ENCODE data around the gene RNF166.

The RNF166 gene

DNA sequence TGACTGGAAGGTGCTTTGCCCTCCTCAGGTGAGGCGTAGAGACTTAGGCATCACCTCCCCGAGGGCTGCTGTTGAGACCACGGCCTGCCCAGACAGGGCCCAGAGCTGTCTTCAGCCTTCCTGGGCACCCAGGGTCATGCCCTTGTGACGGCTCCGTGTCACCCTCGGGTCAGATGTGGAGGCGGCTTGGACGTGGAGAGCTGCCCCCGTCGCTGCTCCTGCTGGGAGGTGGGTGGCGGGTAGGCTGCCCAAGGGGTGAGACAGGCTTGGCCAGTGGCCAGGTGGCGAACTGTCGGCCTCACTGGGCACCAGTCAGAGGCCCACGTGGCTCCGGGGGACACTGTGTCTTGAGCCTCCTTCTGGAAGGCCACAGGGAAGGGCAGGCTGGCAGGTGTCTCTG is 11.0 kb downstream of the RNF166 start:
- in situ Hi-C loops (cut with HindIII; ENCODE audit: low sequenced_read_pairs), result no loop called here

DNA sequence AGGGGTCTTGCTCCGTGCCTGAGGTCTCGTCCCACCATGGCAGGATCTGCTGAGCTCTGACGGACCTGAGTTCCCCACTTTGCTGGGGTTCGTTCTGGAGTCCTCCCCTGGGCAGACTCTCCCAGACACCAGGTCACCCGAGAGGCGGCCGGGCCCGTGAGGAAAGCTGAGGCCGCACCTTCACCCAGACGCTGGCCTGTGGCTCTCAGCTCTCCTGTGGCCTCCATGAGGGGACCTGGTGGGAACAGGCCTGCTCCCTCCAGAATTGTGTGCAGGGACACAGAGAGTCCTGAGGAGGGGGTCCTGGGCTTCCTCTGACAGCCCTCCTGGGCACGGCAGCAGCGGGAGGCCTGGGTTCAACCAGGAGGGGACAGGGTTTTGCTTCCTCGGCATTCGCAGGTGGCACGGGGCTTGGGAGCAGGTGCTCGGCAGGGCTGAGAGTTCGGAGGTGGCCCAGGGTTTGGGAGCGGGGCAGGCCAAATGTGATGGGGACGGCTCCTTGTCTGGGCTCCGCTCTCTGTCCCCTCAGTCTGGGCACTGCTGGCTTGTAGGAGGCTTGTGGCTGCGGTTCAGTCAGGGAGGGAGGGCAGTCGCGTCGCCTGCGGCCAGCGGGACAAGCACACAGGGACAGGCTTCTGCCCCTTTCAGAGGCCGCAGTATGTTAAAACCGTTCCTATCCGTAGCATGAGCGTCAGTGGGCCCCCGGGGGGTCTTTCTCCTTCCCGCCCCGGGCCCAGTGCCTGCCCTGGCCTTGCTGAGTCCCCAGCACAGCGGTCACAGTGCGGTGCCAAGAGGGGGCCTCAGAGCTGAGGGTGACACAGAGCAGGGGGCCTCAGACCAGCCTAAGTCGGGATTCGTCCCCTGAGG is 11.8 kb downstream of the RNF166 start:
- in situ Hi-C loops (cut with HindIII; ENCODE audit: low sequenced_read_pairs), result no loop called here

DNA sequence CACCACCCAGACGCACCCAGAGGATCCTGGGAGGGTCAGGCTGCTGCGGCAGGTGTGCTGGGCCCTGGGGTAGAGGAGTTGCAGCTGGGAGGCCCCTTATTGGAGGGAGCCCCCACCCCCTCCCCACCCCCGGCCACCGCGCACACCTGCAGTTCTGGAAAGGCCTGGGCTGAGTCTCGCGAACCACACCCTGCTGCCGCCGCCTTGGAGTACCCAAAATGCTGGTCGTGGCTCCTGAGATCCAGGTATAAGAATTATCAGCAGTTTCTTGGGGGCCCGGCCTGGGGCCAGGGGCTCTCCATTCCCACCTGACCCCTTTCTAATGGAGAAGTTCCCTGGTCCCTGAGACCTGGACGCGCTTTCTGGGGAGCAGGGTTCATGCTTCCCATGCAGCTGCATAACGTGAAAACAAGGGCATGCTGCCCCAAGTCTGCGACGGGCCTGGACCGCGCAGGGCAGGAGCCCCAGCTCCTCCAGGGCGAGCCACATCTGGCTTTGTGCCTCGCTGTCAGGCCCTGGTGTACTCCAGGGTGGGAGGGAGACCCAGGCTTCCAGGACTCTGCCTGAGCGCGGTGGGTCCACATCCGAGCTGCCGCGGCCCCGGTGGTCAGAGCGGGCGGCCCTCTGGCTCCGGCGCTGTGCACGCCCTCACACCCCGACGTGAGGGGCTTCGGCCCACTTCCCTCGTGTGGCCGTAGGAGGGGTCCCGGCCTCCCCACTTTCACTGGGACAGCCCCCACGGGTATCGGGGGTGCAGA is 12.6 kb downstream of the RNF166 start:
- in situ Hi-C loops (cut with HindIII; ENCODE audit: low sequenced_read_pairs), result no loop called here

DNA sequence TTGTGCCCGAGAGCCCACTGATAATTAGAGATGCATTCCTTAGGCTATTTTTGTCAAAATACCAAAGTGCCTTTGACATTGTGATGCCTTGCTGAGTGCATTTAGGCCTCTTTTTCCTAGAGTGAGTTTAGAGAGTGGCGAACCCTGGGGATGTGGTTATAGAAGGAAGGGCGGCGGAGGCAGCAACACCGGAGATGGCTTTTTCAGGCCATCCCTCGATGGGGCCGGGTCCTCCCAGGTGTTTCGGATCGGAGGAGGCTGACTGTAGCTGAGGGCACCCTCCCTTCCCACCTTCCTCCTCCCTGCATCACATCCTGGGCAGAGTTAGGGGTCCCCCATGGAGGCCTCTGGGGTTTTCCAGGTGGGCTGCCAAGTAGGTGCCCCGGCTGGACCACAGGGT is 13.3 kb downstream of the RNF166 start:
- in situ Hi-C loops (cut with HindIII; ENCODE audit: low sequenced_read_pairs), result no loop called here

DNA sequence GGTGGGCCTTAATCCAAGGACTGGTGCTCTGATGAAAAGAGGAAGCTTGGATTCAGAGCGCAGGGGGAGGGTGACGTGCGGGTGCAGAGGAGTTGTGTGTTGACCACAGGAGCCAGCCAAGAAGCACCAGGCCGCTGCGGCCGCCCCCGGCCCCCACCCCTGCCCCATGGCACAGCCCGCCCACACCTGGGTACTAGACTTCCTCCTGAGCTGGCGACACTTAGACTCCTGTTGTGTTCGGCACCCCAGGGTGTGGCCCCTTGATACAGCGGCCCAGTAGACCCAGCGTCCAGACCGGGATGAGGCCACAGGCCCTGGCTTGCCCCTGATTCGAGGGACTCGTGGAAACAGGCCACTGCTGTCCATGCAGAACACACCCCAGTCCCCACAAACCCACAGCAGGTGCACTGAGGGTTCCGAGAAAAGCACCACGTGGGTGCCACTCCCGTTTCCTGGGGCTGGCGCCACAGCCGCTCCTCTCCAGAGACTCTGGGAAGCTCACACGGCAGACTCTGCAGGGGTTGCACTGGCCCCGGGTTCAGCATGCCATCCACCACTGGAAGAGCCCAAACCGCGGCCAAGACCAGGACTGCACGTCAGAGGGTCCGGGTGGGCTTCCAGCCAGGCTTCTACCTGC is 14.2 kb downstream of the RNF166 start:
- in situ Hi-C loops (cut with HindIII; ENCODE audit: low sequenced_read_pairs), result no loop called here

DNA sequence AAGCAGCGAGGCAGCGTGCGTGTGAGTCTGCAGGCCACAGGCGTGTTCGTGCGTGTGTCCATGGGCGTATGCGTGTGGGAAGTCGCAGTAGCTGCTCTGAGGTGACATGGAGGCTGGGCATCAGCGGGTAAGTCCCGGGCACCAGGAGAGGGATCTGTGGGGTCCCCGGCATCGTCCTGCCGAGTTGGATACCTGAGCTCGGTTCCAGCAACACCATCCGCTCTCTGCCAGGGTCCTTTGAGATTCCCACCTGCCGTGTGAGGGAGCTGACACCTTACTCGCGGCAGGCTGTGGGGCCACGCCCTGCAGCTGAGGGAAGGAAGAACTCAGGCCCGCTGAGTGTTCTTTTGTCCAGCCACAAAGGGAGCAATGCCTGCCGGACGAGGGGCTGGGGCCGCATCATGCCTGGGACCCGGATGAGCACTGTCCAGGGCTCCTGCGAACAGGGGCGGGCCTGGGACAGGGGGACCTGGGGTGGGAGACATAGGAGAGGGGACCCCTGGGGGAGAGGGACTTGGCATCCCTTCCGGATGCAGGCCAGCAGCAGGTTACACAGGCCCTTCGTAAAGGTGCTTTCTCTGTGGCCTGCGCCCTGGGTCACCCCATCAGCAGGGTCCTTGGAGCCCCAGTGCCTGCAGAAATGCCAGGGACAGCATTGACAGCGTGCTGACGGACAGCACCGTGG is 14.9 kb downstream of the RNF166 start:
- in situ Hi-C loops (cut with HindIII; ENCODE audit: low sequenced_read_pairs), result no loop called here

DNA sequence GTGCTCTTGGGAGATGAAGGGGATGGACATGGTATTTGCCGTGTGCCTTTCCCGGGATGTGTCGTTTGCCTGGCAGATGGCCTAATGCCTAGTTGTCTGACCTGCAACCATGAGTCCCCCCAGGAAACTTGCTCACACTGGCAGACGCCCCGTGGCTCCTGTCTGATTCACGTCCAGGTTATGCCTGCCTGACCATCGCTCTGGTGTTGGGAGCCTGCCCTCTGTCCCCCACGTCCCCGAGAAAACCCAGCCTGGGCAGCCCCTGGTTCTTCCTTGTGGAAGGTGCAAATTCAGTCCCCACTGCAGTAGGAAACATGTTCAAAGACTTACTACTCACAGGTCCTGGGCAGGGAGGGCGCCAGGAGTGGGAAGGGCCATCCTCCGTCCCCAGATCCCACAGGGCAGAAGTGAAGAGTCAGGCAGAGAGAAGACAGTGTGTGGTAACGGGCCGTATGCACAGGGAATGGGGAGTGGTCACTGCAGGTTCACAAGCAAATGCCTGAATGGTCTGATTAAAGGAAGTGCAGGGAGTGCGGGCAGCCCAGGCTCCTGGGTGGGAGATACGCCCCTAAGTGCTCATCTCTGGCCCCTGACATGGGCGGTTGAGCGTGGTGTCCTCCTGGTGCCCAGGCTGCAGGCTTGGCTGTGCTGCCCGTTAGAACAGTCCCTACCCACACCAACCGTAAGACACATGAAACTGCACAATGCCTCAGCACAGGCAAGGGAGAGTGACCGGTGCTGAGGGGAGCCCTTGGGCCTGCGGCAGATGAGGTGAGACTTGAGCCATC is 15.7 kb downstream of the RNF166 start:
- in situ Hi-C loops (cut with HindIII; ENCODE audit: low sequenced_read_pairs), result no loop called here

DNA sequence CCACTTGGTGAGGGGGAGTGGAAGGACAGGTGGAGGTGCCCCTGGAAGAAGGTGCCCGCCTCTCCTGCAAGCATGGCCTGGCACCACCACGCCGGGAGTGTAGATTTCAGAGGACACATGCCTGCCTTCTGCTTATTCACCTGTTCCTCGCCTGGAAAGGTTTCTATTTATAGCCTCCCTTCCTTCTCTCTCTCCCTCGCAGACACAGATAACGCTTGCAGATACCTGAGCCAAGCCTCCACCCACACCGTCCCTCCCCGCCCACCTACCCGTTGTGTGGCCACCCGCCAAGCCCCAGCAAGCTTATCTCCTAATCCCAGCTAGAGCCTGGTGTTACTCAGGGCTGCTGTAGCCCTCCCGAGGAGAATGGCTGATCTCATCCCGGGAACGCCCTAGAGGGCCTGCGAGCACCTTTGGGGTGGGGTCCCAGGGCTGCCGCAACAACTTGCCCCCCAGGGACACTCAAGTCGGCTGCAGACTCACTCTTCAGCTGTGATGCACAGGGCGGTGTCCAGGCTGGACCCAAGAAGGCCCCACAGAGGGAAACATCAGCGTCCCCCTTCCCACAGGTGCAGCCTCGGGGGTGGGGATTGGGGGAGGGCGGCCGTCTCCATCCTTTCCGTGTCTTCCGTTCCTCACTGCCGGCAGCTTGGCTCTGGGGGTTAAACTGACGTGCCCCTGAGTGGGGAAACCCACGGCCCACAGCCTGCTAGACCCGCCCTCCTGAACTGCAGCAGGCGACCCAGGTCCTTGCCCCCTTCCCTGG is 18.0 kb downstream of the RNF166 start:
- in situ Hi-C loops (cut with HindIII; ENCODE audit: low sequenced_read_pairs), result no loop called here

DNA sequence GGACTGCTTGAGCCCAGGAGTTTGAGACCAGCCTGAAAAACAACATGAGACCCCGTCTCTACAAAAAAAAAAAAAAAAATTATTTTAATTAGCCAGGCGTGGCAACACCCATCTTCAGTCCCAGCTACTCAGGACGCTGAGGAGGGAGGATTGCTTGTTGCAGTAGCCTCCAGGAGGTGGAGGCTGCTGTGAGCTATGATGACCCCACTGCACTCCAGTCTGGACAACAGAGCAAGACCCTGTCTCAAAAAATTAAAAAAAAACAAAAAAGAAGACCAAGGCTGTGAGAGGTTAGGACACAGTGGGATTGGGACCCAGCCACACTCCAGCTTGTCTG is 18.6 kb downstream of the RNF166 start:
- in situ Hi-C loops (cut with HindIII; ENCODE audit: low sequenced_read_pairs), result no loop called here

DNA sequence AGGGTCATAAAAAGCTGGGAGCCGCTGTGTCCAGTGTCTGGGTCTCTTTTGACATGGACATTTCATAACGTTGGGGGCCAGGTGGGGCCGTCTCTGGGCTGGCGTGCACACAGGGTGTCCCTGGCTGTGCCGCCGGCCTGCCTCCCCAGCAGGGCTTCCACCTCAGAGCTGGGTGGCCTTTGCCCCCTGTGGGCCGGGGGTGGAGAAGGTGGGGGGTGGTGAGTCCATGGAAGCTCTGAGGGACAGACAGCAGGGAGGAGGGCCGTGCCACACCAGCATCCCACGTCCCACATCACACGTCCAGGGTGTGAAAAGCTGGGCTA is 19.0 kb downstream of the RNF166 start:
- in situ Hi-C loops (cut with HindIII; ENCODE audit: low sequenced_read_pairs), result no loop called here

DNA sequence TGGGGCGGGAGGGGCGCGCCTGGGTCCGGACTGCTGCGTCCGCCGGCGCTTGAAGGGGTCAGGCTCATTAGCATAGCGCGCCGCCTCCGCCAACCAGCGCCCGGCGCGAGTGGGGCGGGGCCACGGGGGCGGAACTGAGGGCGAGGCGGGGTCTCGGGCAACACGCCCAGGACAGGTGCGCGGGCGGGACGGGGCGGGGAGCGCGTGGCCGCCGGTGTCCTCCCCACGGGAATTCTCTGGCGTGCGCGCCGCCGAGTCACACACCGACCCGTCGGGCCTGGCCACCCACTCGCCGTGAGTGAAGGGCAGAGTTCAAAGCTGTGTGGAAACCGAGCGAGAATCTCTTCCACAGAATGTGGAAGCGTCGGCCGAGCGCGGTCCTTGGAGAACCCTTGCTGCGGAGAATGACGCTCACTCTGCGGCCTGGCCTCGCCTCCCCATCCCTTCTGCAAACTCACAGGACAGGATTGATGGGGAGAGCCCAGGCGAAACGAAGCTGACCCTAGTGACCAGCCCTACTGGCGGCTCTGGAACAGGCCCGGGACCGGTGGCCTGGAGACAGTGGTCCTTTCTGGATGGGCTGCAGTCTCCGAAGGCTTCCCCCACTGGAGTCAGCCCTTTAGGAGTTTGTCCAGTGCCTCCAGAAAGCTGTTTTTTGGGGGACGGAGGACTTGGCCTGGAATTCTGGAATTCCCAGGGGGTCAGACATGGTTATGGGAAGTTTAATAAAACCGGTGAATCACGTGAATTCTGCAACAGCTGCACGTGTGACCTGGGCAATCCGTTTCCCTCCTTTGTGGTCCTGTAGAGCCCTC is 19.6 kb downstream of the RNF166 start, which contains the start of gene SNAI3:
Gene SNAI3, minus strand, starts transcription at position 69 of the 815 bp plus-strand sequence. CDS start 101 bp downstream, outside the sequence.
- in situ Hi-C loops (cut with HindIII; ENCODE audit: low sequenced_read_pairs), result no loop called here

DNA sequence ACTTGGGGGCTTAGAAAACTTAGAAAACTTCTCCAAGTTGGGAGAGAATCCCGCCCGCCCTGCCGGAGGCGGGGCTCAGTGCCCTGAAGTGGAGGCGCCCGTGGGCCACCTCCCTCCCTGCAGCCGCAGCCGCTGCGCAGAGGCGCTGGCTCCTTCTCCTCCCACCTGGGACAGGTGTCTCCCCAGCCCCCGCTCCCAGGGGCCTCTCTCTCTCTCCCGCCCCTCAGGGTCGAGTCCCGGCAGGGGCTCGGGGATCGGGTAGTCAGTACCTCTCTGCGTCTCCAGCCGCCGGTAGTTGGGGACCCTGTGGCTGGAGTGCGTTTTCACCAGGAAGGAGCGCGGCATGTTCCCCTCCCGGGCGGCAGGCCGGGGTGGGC is 20.2 kb downstream of the RNF166 start:
- in situ Hi-C loops (cut with HindIII; ENCODE audit: low sequenced_read_pairs), result no loop called here

DNA sequence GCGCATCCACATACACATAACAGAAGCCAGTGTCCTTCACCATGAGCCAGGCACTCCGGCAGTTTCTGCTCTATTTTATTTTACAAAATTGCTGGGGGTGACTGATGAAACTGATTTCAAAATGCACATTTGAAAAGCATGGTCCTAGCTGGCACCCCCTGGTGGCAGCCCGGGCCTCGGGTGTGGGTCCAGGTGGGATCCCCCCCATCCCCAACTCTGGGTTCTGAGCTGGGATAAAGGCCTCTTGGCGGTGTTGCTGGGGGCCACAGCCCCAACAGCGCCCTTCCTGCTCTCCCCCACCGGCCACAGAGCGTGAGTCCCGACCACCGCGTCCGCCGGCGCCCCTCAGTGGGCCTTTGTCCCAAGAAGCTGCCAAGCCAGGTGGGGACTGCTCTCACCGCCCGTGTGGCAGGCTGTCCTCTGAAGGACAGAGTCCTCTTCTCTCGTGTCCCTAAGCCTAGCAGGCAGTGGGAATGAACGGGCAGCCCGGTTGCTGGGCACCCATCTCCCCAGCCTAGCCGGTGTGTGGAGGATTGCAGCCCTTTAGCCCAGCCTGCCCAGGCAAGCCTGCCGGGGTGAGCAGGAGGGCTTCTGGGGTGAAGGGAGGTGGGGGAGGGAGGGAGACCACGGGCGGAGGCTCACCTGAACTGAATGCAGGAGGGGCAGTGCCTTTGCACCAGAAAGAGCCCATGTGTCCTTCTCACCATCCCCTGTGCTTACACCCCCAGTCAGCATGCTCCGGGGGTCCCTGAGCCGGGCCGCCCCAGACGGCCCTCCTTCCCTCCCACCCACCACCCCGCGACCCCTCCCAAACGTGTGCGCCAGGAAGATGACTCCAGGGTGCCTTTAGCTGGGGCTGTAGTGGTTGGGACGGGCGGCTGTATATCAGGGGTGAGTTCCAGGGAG is 20.8 kb downstream of the RNF166 start:
- in situ Hi-C loops (cut with HindIII; ENCODE audit: low sequenced_read_pairs), result no loop called here

DNA sequence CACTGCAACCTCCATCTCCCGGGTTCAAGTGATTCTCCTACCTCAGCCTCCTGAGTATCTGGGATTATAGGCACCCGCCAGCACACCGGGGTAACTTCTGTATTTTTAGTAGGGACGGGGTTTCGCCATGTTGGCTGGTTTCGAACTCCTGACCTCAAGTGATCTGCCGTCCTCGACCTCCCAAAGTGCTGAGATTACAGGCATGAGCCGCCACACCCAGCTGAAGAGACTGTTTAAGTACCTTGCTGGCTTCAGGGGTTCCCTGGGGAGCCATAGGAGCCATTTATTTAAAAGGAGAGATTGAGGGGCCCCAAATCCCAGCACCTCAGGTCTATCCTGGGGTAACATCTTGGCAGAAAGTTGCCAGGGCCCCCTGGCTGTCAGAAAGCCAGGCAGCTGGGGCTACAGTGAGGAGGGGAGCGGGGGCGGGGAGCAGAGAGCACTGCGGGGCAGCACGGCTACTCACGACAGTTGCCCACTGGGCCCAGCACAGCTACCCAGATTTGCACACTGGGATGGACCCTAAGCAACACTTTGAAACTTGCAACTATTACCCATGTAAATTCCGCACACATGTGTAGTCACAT is 21.5 kb downstream of the RNF166 start:
- in situ Hi-C loops (cut with HindIII; ENCODE audit: low sequenced_read_pairs), result no loop called here

DNA sequence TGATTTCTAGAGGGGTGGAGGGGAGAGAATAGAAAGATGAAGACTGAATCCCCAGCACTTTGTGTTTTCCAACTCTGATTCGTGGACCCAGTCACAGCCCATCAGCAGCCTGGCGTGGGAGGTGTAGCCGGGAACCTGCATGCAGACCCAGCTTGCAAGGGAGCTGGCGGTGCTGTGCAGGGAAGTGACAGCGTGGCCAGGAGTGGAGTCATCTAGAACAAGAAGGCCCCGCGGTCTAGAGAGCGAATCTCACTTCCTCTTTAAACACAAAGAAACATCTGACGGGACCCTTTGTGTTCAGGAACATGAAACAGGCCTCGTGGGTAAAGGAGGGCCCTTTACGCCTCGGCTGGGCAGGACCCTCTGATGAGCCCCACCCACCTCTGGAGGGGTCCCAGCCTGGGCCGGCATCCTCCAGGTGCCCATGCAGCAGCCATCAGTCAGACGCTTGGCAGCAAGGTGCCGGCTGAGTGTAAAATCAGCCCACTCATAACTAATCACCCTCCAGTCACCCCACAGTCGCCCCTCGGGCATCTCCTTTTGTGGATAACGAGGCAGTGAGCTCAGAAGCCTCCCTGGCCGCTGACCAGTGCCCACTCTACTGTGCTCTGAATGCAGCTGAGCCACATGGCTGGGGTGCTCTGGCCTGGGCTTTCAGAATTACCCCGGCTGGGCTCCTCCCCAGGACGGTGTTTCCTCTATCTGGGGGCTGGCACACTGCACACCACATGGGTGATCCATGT is 24.3 kb downstream of the RNF166 start:
- in situ Hi-C loops (cut with HindIII; ENCODE audit: low sequenced_read_pairs), result no loop called here

DNA sequence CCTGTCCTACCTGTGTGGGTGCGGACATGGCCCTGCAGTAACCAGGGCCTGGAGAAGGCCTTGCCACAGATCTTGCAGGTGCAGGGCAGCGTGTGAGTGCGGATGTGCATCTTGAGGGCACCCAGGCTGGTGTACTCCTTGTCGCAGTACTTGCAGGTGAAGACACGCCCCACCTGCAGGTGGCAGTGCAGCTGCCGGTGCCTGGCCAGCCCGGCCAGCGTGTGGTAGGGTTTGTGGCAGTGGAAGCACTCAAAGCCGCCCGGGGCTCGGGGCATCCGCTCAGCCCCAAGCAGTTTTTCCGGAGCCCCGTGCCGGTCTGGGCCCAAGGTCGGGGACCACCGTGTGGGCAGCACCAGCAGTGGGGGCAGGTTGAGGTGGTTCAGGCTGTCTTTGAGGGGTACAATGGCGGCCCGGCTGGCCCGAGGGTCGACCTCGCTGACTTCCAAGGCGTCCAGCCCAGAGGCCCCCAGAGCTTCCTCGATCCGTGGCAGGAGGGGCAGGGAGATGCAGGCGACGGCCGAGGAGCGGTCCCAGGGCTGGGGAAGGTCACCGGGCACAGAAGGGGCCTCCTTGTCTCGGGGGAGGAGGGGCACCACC is 25.0 kb downstream of the RNF166 start:
- in situ Hi-C loops (cut with HindIII; ENCODE audit: low sequenced_read_pairs), result no loop called here
